A549 (cell line): ENCODE results near the gene CFAP97D2. TPM values are rescaled to one million over a fixed set of nuclear protein-coding genes. Genes with fewer than 3 reads are reported as not detected.

Experiments used
- ATAC-seq, 2 experiments: fragments of 200-7000 bp in 1 of 2; fragments of >200 bp in 1 of 2; cut with Nextera tagmentation in 1 of 2; cut with Tn5 transposase in 1 of 2; 3 replicates each; pipeline versions ENCODE4 v1.8.0 to v1.9.1; 2018 to 2020; ENCODE audit warnings: mild to moderate bottlenecking in 1 of 2, moderate library complexity in 1 of 2
- CTCF ChIA-PET: fragments of 300-600 bp; sonication (Branson Sonifier 250); formaldehyde crosslinking; extraction: SDS; loops from one replicate; lab custom pipeline; 2021; ENCODE audit warnings: antibody characterized with exemption, inconsistent platforms; lab: Yijun Ruan, JAX
- POLR2A ChIA-PET: fragments of 350-600 bp; formaldehyde crosslinking; extraction: SDS; loops from one replicate; lab custom pipeline; 2021; ENCODE audit warnings: antibody characterized with exemption, inconsistent platforms; lab: Yijun Ruan, JAX
- DNase-seq, 2 experiments: peaks; one replicate each; pipeline versions ENCODE4 v3.0.0 to v3.0.0-alpha.2; 2011 to 2016; ENCODE audit warnings: low read depth in 1 of 2, low spot score in 1 of 2
- FAIRE-seq: peaks from 2 replicates; lab custom pipeline; 2011; peaks lifted over from hg19 to GRCh38; lab: Jason Lieb, UNC
- H3K27ac ChIP-seq, 2 experiments: fragments of >200 bp; sonication (Bioruptor Twin); formaldehyde crosslinking; 3 replicates each; pipeline ENCODE4 v1.5.1; 2016 to 2017
- H3K4me1 ChIP-seq: fragments of >200 bp; sonication (Bioruptor Twin); formaldehyde crosslinking; 3 replicates; pipeline ENCODE4 v1.6.1; 2016
- H3K4me2 ChIP-seq: fragments of >200 bp; sonication (Bioruptor Twin); formaldehyde crosslinking; 3 replicates; pipeline ENCODE4 v1.6.1; 2016
- H3K4me3 ChIP-seq: fragments of >200 bp; sonication (Bioruptor Twin); formaldehyde crosslinking; 3 replicates; pipeline ENCODE4 v1.5.1; 2016
- H3K9me3 ChIP-seq: fragments of >200 bp; sonication (Bioruptor Twin); formaldehyde crosslinking; 3 replicates; pipeline ENCODE4 v1.6.1; 2016
- BHLHE40 ChIP-seq: IDR thresholded peaks from 2 replicates; pipeline ENCODE4 v1.6.1; 2012; ENCODE audit warnings: low read depth, low read length, inconsistent platforms
- CBX8 ChIP-seq: fragments of 200-600 bp; sonication (generic); IDR thresholded peaks from 2 replicates; pipeline ENCODE4 v1.6.1; 2016
- CHD4 ChIP-seq: fragments of 200-600 bp; sonication (generic); IDR thresholded peaks from 2 replicates; pipeline ENCODE4 v1.6.1; 2016; ENCODE audit warnings: antibody characterized with exemption, mild to moderate bottlenecking, borderline replicate concordance
- CTCF ChIP-seq: fragments of >200 bp; sonication (Bioruptor Twin); formaldehyde crosslinking; IDR thresholded peaks from 3 replicates; pipeline ENCODE4 v1.5.1; 2016
- E2F6 ChIP-seq: IDR thresholded peaks from 2 replicates; pipeline ENCODE4 v1.6.1; 2012; ENCODE audit warnings: low read depth, borderline replicate concordance
- EHF ChIP-seq: fragments of 250-450 bp; sonication (Bioruptor Pico); IDR thresholded peaks from 2 replicates; pipeline ENCODE4 v1.5.0; 2020; ENCODE audit warnings: mild to moderate bottlenecking
- FOXS1 ChIP-seq: fragments of 250-450 bp; sonication (Bioruptor Pico); IDR thresholded peaks from 2 replicates; pipeline ENCODE4 v1.5.0; 2020; ENCODE audit warnings: mild to moderate bottlenecking, moderate library complexity
- HES2 ChIP-seq: fragments of >200 bp; sonication (Bioruptor Twin); formaldehyde crosslinking; IDR thresholded peaks from 2 replicates; pipeline ENCODE4 v1.6.1; 2016
- HMGXB4 ChIP-seq: fragments of 250-450 bp; sonication (Bioruptor Pico); IDR thresholded peaks from 2 replicates; pipeline ENCODE4 v1.5.0; 2021; ENCODE audit warnings: mild to moderate bottlenecking, moderate library complexity, borderline replicate concordance
- HOXA7 ChIP-seq: fragments of 250-450 bp; sonication (Bioruptor Pico); IDR thresholded peaks from 2 replicates; pipeline ENCODE4 v1.5.0; 2020; ENCODE audit warnings: mild to moderate bottlenecking, moderate library complexity
- HOXB13 ChIP-seq: fragments of 250-450 bp; sonication (Bioruptor Pico); IDR thresholded peaks from 2 replicates; pipeline ENCODE4 v1.5.0; 2020; ENCODE audit warnings: low read depth, mild to moderate bottlenecking, moderate library complexity
- JUNB ChIP-seq: fragments of >200 bp; sonication (Bioruptor Twin); formaldehyde crosslinking; IDR thresholded peaks from 2 replicates; pipeline ENCODE4 v1.6.1; 2016
- KDM5A ChIP-seq: fragments of 200-600 bp; sonication (generic); IDR thresholded peaks from 2 replicates; pipeline ENCODE4 v1.6.1; 2016; ENCODE audit warnings: antibody characterized with exemption, mild to moderate bottlenecking
- MAFK ChIP-seq: fragments of 450-650 bp; IDR thresholded peaks from 2 replicates; pipeline ENCODE4 v1.6.1; 2014; ENCODE audit not compliant: partially characterized antibody
- MYC ChIP-seq: IDR thresholded peaks from 2 replicates; pipeline ENCODE4 v1.6.1; 2012; ENCODE audit warnings: mild to moderate bottlenecking, inconsistent platforms, low read length, improper control_type of control experiment, borderline replicate concordance
- NR3C1 ChIP-seq: fragments of >200 bp; sonication (Bioruptor Twin); formaldehyde crosslinking; IDR thresholded peaks from 3 replicates; pipeline ENCODE4 v1.6.1; 2017
- POLR2AphosphoS2 ChIP-seq: conservative IDR thresholded peaks from 2 replicates; pipeline ENCODE4 v1.6.1; 2012; ENCODE audit warnings: low read length, improper control_type of control experiment, inconsistent platforms
- RAD21 ChIP-seq, 2 experiments: fragments of >200 bp in 1 of 2; sonication (Bioruptor Twin) in 1 of 2; formaldehyde crosslinking in 1 of 2; IDR thresholded peaks in 1 of 2; conservative IDR thresholded peaks in 1 of 2; 2 replicates in 1 of 2; 3 replicates in 1 of 2; pipeline ENCODE4 v1.6.1; 2012 to 2018; ENCODE audit warnings: inconsistent platforms in 1 of 2
- RNF2 ChIP-seq: fragments of 200-600 bp; sonication (generic); IDR thresholded peaks from 2 replicates; pipeline ENCODE4 v1.6.1; 2016; ENCODE audit warnings: low read depth, mild to moderate bottlenecking, antibody characterized with exemption, moderate library complexity, borderline replicate concordance
- SMC3 ChIP-seq: fragments of >200 bp; sonication (Bioruptor Twin); formaldehyde crosslinking; IDR thresholded peaks from 3 replicates; pipeline ENCODE4 v1.6.1; 2018; ENCODE audit warnings: inconsistent platforms
- SREBF2 ChIP-seq: fragments of 450-650 bp; IDR thresholded peaks from 2 replicates; pipeline ENCODE4 v1.6.1; 2014; ENCODE audit warnings: mild to moderate bottlenecking, moderate library complexity
- ZFP36 ChIP-seq: fragments of 450-650 bp; IDR thresholded peaks from 2 replicates; pipeline ENCODE4 v1.6.1; 2014; ENCODE audit warnings: borderline replicate concordance; ENCODE audit not compliant: partially characterized antibody
- ZNF302 ChIP-seq: fragments of 250-450 bp; sonication (Bioruptor Pico); IDR thresholded peaks from 2 replicates; pipeline ENCODE4 v1.9.0; 2021; ENCODE audit warnings: inconsistent platforms, mild to moderate bottlenecking, moderate library complexity
- WGBS: methylation state at CpG from one replicate; pipeline ENCODE4 v1.1.6; 2017; ENCODE audit errors: missing lambda C conversion rate; 5-methylcytosine and 5-hydroxymethylcytosine counted together
- polyA plus RNA-seq, 4 experiments: library from polyadenylated mRNA; depleted of rRNA in 3 of 4; stranded (reverse); fragments of >200 nt; fragmentation: RNase III in 1 of 4; extraction: RNeasy Plus Mini Kit Qiagen cat#74134 plus additional on column Dnase treatment in 1 of 4; gene quantifications; 2 replicates in 3 of 4; 3 replicates in 1 of 4; pipeline ENCODE4 v1.2.3, GENCODE V29; 2011 to 2017

The CFAP97D2 gene
- polyA plus RNA-seq, 2 of the 4 experiments (the other 2 are of a cell fraction): not detected

GRCh38 chr13:114143806-114144605 lies 35.1 kb upstream of the CFAP97D2 start:
- peak overlapping the region; percentile 25; the same call in 1 of the 3 replicates for H3K4me2 ChIP-seq
- no peak for TF ChIP-seq ZNF302
- TF ChIP-seq SMC3: 0 out of 3 replicates have a peak, but pooled peaks have one; percentile 16
- TF ChIP-seq POLR2AphosphoS2: no peak
- TF ChIP-seq CTCF: peak; percentile 14; the same call in 1 of the 3 replicates
- TF ChIP-seq RAD21 (conservative IDR thresholded peaks at IDR 0.05 in 1 of 2, IDR thresholded peaks at IDR 0.05 in 1 of 2): peak in 1 of 2 experiments; percentile 19; a peak in 3 of 5 replicates
- H3K27ac ChIP-seq: peak overlapping the region; percentile 4 to 77; a peak in 4 of 6 replicates
- DNase-seq: peak; percentile 60 to 76
- WGBS: 43% methylated on average over 8 of the region's 24 CpGs
- peak; percentile 96 to 99 for ATAC-seq
- peaks cover 7% of the 10 kb centered on the region for H3K4me1 ChIP-seq
- no peak for FAIRE-seq
- POLR2A ChIA-PET: no interaction called here
- no peak overlapping the region for H3K4me3 ChIP-seq
- no peaks in the 10 kb centered on the region for H3K9me3 ChIP-seq
- CTCF ChIA-PET: interaction anchor here (0.7 to 1.1 kb wide), 5 partner anchors 13 to 82 kb away, joined by 3 to 4 read pairs (median 3); no protein-coding TSS in a partner anchor

GRCh38 chr13:114144606-114145244 lies 34.3 kb upstream of the CFAP97D2 start:
- ATAC-seq (no peak), FAIRE-seq (no peak), DNase-seq (no peak)
- no peaks in the 10 kb centered on the region for H3K9me3 ChIP-seq
- H3K4me3 ChIP-seq: no peak overlapping the region
- WGBS: 92% methylated on average over 13 of the region's 17 CpGs
- H3K27ac ChIP-seq: peak overlapping the region in 1 of 2 experiments; percentile 77; a peak in 1 of 6 replicates
- ChIA-PET CTCF (interaction anchor here (0.7 to 1.1 kb wide), 4 partner anchors 14 to 82 kb away, joined by 3 to 4 read pairs (median 4); no protein-coding TSS in a partner anchor), POLR2A (no interaction called here)
- H3K4me1 ChIP-seq: peaks cover 7% of the 10 kb centered on the region
- H3K4me2 ChIP-seq: no peak overlapping the region
- TF ChIP-seq ZFP36 (no peak), RNF2 (no peak), BHLHE40 (no peak), RAD21 (conservative IDR thresholded peaks at IDR 0.05 in 1 of 2, IDR thresholded peaks at IDR 0.05 in 1 of 2) (no peak), MAFK (no peak), CTCF (no peak), CBX8 (no peak), CHD4 (no peak), EHF (CRISPR knock-in tag) (no peak), JUNB (no peak), HMGXB4 (CRISPR knock-in tag) (no peak), E2F6 (no peak), NR3C1 (no peak), HOXA7 (CRISPR knock-in tag) (no peak), KDM5A (no peak), MYC (no peak), FOXS1 (no peak), HOXB13 (CRISPR knock-in tag) (no peak), SREBF2 (no peak), HES2 (no peak)
